Activated CD8-positive, alpha-beta memory T cell treated with anti-CD3 and anti-CD28 coated beads, Interleukin-2, amount 50 U/mL, for 24 hours (primary cell): ENCODE results near the gene ZNF280C.
"Not testable (repeated sequence)": the region's sequence is repeated elsewhere in the genome, so short reads cannot be mapped to it uniquely, and the experiment has no call there.

ENCODE experiments used
- DNase-seq: peaks from one replicate; pipeline ENCODE4 v3.0.0-alpha.2; 2020; ENCODE audit errors: extremely low read depth

The ZNF280C gene

DNA sequence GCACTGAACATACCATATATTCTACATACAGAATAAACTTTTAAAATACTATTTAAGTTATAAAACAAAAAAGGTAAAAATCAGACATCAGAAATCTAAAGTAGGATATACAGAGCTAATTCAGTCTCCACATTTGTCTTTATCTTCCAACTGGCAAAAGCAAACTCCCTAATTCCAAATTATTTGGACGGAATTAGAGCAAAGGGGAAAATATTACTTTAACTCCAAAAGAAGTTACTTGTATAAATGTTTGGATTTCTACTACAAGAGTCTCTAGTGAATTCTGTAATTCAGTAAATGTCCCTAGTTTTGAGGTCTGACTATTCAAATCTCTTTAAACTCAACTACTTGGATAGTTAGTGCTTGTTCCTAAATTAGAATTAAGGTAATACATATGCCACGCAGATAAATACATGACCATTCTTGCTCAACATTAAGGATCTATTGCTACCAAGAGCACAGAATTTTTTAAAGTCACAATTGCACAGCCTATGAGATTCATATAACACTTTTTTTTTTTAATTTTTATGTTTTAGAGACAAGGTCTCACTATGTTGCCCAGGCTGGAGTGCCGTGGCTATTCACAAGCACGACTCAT lies 7.3 kb downstream of the ZNF280C start:
- no peak for DNase-seq

- DNase-seq: no peak
Observed at GRCh38 chrX:130260316-130260715, 8.4 kb downstream of the ZNF280C start.

- DNase-seq: no peak
Observed at GRCh38 chrX:130253916-130254315, 14.8 kb downstream of the ZNF280C start.

- DNase-seq: no peak
Observed at GRCh38 chrX:130251671-130252070, 17.0 kb downstream of the ZNF280C start.

DNA sequence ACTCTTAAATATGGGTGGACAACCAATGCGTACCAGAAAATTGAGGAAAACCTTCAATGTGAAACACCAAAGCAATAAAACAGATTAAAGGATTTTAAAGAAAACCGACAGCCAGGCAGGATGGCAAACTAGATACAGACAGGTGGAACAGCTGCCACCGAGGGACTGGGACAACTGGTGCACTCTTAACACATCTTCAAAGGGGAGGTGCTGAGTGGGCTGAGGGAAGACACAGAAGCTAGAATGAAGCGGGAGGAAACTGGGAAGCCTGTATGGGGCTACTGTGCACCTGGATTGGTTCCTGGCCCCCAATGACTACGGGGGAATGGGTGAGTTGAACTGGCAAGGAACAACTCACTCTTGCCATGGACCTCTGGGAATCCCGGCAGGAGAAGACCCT lies 20.7 kb downstream of the ZNF280C start:
- no peak for DNase-seq

GRCh38 chrX:130246084-130246483 lies 22.6 kb downstream of the ZNF280C start:
- no peak for DNase-seq

GRCh38 chrX:130245441-130245840 lies 23.3 kb downstream of the ZNF280C start:
- no peak for DNase-seq

- not testable (repeated sequence) for DNase-seq
Observed at GRCh38 chrX:130231184-130231583, 37.5 kb downstream of the ZNF280C start.

DNA sequence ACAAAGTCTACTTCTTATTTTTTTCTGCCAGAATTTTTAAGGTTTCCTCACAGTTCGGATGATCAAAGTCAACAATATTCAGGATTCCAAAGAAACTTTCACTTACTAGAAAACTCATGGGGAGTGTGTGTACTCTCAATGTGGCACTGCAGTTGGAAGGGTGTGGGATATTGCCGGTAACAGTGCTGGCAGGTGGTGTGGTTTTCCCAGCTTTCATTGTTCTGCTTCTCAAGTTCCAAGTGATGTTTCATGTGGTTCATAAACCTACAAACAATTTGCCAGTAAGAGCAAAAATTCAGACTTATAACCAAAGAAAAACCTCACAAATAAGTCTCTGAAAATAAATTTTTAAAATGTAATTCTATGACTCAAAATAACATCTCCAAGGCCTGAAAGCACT lies 39.8 kb downstream of the ZNF280C start:
- no peak for DNase-seq

DNA sequence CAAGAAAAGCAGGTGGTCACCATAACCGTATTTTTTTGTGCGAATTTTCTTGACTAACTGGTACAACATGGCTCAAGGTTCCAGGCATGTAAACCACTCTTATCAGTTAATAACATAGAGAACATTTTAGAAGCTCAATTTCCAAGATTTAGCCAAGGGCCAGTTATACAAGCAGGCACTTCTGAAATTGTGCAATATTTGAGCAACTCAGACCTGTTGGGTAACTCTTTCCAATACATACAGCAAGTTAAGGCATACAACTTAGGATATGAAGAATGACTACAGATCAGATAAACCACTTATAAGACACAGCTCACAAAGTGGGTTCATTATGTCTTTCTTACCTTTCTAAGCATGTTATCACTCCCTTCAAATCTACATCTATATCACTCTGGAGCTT lies 43.9 kb downstream of the ZNF280C start:
- no peak for DNase-seq

- DNase-seq: no peak
Observed at GRCh38 chrX:130216320-130216719, 52.4 kb downstream of the ZNF280C start.

DNA sequence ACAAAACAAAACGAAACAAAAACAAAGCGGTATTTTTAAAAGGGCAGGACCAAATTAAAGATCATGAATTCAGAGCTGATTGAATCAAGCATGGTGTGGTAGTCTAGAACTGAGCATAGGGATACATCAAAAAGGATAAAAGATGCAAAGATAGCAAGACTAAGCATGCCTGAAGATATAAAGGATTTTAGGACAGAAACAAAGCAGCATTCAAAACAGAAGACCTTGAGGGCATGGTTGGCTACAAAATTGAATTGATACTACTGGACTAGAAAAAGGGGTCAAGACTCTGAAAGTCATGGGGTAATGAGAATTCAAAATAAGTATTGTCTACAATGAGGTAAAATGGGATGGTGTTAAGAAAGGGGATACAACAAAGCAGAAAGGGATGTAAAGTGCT lies 55.3 kb downstream of the ZNF280C start:
- DNase-seq: no peak

- no peak for DNase-seq
Observed at GRCh38 chrX:130212371-130212770, 56.3 kb downstream of the ZNF280C start.

DNA sequence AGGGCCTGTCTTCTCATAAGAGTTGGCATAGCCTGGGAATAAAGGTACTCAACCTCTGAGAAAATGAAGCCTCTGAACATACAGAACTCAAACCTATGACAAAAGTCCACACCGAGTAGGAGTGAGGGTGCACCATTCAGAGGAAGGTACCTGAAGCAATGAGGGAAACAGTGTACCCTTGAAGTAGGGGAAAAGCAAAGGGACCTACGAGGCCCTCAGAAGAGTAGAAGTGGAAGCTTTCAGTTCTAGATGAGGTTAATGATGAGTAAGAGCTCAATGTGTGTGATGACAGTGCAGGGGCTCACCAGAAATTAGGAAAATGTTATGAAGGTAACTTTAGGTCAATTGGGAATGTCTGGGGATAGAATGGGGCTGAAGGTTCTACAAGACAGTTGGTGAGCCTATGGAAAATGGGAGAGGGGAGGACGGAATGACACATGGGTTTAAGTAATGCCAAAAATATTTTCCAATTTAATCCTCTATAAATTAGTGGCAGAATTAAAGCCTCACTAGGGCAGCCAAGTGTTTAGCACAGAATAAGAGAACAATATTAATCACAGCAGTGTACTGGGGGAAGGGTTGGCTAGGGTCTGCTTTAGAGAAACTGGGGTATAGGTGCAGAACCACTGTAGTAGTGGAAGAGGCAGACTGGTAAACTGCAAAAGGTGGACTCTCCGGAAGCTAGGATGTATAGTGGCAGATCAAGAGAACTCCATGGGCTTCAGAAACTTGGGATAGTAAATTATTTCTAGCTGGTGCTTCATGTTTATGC lies 57.1 kb downstream of the ZNF280C start:
- DNase-seq: no peak

DNA sequence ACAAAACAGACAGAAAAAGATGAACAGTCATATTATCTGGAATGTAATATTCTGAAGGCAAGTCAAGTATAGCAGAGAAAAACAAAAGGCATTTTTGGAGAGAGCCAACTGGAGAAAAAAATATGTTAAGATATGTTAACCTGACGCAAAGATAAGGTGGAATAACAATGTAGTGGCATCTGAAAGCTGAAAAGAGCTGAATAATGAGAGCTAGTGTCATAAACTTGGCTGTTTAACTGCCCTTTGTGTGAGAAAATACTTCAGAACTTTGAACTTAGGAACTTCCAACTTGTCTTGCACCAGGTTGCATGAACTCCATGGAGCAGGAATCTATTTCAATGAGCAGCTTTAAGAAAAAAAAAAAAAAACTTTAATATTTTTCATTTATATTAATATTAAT lies 64.1 kb downstream of the ZNF280C start:
- no peak for DNase-seq

DNA sequence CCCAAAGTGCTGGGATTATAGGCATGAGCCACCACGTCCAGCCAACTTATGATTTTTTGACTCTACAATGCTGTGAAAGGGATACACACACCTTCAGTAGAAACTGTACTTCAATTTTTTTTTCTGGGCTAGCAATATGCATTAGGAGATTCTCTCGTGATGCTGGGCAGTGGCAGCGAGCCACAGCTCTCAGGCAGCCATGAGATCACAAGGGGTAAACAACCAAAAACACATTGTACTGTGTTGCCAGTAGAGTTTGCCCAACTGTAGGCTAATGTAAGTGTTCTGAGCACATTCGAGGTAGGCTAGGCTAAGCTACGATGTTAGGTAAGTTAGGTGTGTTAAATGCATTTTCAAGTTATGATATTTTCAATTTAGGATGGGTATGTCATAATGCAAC lies 71.2 kb downstream of the ZNF280C start:
- no peak for DNase-seq

DNA sequence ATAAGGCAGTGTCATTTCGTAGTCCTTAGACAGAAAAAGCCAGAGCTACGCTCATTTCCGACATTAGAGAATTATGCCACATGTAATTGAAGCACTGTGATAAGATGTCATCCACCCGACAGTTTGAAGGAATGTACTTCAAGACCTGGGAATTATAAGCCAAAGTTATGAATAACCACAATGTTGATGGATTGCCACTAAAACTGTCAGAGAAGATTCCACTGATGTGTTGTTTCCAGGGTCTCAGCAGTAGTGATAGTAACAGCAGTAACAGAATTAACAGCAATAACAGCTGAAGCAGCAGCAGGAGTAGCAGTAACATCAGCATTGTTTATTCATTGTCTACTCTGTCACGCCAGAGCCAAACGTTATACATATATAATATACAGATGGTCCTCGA lies 72.2 kb downstream of the ZNF280C start:
- no peak for DNase-seq

- DNase-seq: no peak
Observed at GRCh38 chrX:130190801-130191200, 77.9 kb downstream of the ZNF280C start.

- no peak for DNase-seq
Observed at GRCh38 chrX:130186651-130187050, 82.0 kb downstream of the ZNF280C start.

DNA sequence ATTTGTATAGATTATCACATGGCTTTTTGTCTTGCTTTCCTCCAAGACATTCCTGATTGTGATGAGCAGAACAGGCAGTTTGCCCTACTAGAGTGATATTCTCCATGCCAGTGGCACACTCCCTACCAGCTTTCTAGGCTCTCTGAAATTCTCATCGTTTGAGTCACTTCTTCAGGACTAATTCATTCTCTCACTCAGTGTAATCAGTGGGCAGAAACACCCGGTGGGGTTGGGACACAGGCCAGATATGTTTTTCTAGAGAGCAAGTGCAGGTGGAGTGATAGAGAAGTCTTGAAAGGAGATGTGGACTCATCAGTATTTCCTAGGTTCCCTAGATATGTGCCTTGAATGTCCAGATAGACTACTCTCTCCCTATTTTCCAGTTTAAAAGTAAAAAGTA lies 83.8 kb downstream of the ZNF280C start:
- DNase-seq: no peak

DNA sequence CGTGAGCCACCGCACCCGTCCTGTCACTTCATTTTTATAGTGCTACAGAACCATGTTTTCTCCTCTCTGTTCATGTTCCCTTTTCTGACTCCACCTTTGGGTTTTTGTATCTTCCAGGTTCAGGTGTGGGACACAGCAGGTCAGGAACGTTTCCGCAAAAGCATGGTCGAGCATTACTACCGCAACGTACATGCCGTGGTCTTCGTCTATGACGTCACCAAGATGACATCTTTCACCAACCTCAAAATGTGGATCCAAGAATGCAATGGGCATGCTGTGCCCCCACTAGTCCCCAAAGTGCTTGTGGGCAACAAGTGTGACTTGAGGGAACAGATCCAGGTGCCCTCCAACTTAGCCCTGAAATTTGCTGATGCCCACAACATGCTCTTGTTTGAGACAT lies 84.5 kb downstream of the ZNF280C start:
- no peak for DNase-seq

DNA sequence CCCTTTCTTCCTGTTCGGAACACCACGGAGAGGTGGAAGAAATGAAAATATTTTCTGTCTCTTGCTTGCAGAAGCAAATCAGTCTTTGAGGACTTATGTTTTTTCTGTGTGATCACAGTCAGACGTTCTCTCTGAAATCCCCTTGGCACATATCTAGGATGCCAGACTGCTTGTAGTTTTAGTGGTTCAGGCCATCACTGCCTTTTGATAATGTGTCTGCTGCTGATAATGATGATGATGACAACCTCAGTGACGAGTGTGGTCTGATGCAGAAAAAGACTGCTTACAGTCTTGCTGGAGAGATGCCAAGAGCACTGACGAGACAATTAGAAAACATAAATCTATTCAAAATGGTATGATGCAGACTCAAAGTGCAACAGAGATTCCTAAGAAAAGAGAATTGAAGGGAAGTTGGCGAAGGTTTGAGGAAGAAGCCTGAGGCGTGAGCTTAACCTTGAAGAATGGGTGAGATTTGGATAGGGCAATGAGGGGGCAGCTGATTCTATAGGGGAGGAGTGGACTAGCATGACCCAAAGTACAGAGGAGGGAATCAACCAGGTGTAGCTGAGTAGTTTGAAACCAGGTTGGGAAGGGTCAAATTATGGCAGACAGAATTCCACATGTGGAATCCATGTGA lies 89.0 kb downstream of the ZNF280C start:
- no peak for DNase-seq

DNA sequence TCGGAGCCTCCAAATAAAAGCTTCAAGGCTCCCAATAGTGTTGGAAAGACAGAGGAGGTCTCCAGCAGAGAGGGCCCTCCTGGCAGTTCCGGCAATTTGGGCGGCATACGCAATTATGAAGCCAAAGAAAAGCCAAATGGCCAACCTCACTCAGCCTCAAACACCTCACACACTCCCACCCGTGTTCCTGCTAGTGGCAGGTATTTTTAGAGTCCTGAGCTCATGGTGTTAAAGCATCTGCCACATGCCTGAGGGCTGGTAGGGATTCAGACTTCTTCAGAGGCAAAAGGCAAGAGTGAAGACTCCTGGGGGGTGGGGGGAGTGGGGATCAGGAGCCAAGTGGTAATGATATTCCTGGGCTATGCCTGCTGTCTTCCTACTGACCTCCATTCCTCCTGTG lies 89.5 kb downstream of the ZNF280C start:
- no peak for DNase-seq
